Neuronal stem cell (in vitro differentiated cells): ENCODE results near the gene FOXRED1.
A peak's percentile ranks its signal among the peaks of the same experiment; 100 is the strongest.

ENCODE experiments used
- DNase-seq: peaks from one replicate; pipeline ENCODE4 v3.0.0-alpha.2; 2013; ENCODE audit warnings: low spot score
- H2AFZ ChIP-seq: one replicate; pipeline ENCODE4 v1.6.1; 2013; ENCODE audit warnings: mild to moderate bottlenecking, low read length, inconsistent platforms
- H2AK5ac ChIP-seq: 2 replicates; pipeline ENCODE4 v1.6.1; 2013; ENCODE audit warnings: low read depth, mild to moderate bottlenecking, inconsistent platforms, low read length, moderate library complexity, mixed read lengths
- H2BK120ac ChIP-seq: 2 replicates; pipeline ENCODE4 v1.6.1; 2013; ENCODE audit warnings: low read depth, mild to moderate bottlenecking, inconsistent platforms, low read length, moderate library complexity, mixed read lengths
- H2BK12ac ChIP-seq: one replicate; pipeline ENCODE4 v1.6.1; 2013; ENCODE audit warnings: low read length, inconsistent platforms
- H2BK15ac ChIP-seq: 2 replicates; pipeline ENCODE4 v1.6.1; 2013; ENCODE audit warnings: mild to moderate bottlenecking, low read length, inconsistent platforms, mixed read lengths
- H2BK5ac ChIP-seq: one replicate; pipeline ENCODE4 v1.6.1; 2013; ENCODE audit warnings: inconsistent platforms, mild to moderate bottlenecking, low read length, moderate library complexity
- H3K14ac ChIP-seq: one replicate; pipeline ENCODE4 v1.6.1; 2013; ENCODE audit warnings: low read length, inconsistent platforms
- H3K18ac ChIP-seq: 2 replicates; pipeline ENCODE4 v1.6.1; 2013; ENCODE audit warnings: low read length, inconsistent platforms
- H3K23ac ChIP-seq: 2 replicates; pipeline ENCODE4 v1.6.1; 2013; ENCODE audit warnings: low read depth, mild to moderate bottlenecking, mixed read lengths, low read length, inconsistent platforms; ENCODE audit not compliant: poor library complexity
- H3K27ac ChIP-seq: replicated peaks from 3 replicates; pipeline ENCODE4 v1.5.1; 2013; ENCODE audit warnings: low read length, inconsistent platforms
- H3K27me3 ChIP-seq, 3 experiments: 2 replicates each; pipeline ENCODE4 v1.6.1; 2013; ENCODE audit warnings: low read length in 3 of 3, mild to moderate bottlenecking in 2 of 3, inconsistent platforms in 1 of 3, low read depth in 1 of 3, mixed read lengths in 1 of 3, moderate library complexity in 1 of 3; ENCODE audit not compliant: control insufficient read depth in 3 of 3, insufficient read depth in 3 of 3
- H3K36me3 ChIP-seq, 2 donors: replicated peaks in 1 of 2; 2 replicates each; pipeline ENCODE4 v1.6.1; 2013; ENCODE audit warnings: low read length in 2 of 2; ENCODE audit not compliant: control insufficient read depth in 2 of 2, insufficient read depth in 2 of 2
- H3K4ac ChIP-seq: 2 replicates; pipeline ENCODE4 v1.6.1; 2013; ENCODE audit warnings: inconsistent platforms, mild to moderate bottlenecking, low read length, moderate library complexity
- H3K4me1 ChIP-seq, 2 donors: 1 replicate in 1 of 2; 2 replicates in 1 of 2; pipeline ENCODE4 v1.6.1; 2013; ENCODE audit warnings: low read length in 2 of 2, low read depth in 1 of 2; ENCODE audit not compliant: control insufficient read depth in 2 of 2, insufficient read depth in 1 of 2
- H3K4me2 ChIP-seq: one replicate; pipeline ENCODE4 v1.6.1; 2013; ENCODE audit warnings: mild to moderate bottlenecking, low read length, inconsistent platforms; ENCODE audit not compliant: insufficient read depth, poor library complexity, severe bottlenecking
- H3K4me3 ChIP-seq, 2 donors: 2 replicates each; pipeline ENCODE4 v1.5.1; 2013; ENCODE audit warnings: low read length in 2 of 2, mild to moderate bottlenecking in 2 of 2, inconsistent platforms in 1 of 2, moderate library complexity in 1 of 2
- H3K79me1 ChIP-seq: one replicate; pipeline ENCODE4 v1.6.1; 2013; ENCODE audit warnings: low read depth, mild to moderate bottlenecking, inconsistent platforms, low read length, moderate library complexity
- H3K9ac ChIP-seq: one replicate; pipeline ENCODE4 v1.6.1; 2013; ENCODE audit warnings: mild to moderate bottlenecking, low read depth, low read length, inconsistent platforms; ENCODE audit not compliant: poor library complexity
- H3K9me3 ChIP-seq, 2 donors: replicated peaks in 1 of 2; 2 replicates each; pipeline versions ENCODE3 to v1.6.1; 2013; ENCODE audit warnings: low read length in 2 of 2, mild to moderate bottlenecking in 2 of 2, inconsistent platforms in 1 of 2, low read depth in 1 of 2, mixed read lengths in 1 of 2, moderate library complexity in 1 of 2; ENCODE audit not compliant: control insufficient read depth in 2 of 2, insufficient read depth in 1 of 2
- H4K8ac ChIP-seq: one replicate; pipeline ENCODE4 v1.6.1; 2013; ENCODE audit warnings: low read depth, mild to moderate bottlenecking, inconsistent platforms, low read length, moderate library complexity
- H4K91ac ChIP-seq: one replicate; pipeline ENCODE4 v1.6.1; 2013; ENCODE audit warnings: low read length, low read depth, mild to moderate bottlenecking, inconsistent platforms; ENCODE audit not compliant: poor library complexity
- WGBS, 2 donors: extraction: QIAGEN DNeasy Blood & Tissue Kit; methylation state at CpG; one replicate each; pipeline ENCODE4 v1.1.7; 2013; ENCODE audit warnings: missing lambda C conversion rate in 2 of 2, mixed read lengths in 1 of 2; ENCODE audit not compliant: insufficient read length in 2 of 2, insufficient replicate concordance in 1 of 2; ENCODE audit errors: extremely low coverage in 2 of 2; 5-methylcytosine and 5-hydroxymethylcytosine counted together

FOXRED1 gene

DNA sequence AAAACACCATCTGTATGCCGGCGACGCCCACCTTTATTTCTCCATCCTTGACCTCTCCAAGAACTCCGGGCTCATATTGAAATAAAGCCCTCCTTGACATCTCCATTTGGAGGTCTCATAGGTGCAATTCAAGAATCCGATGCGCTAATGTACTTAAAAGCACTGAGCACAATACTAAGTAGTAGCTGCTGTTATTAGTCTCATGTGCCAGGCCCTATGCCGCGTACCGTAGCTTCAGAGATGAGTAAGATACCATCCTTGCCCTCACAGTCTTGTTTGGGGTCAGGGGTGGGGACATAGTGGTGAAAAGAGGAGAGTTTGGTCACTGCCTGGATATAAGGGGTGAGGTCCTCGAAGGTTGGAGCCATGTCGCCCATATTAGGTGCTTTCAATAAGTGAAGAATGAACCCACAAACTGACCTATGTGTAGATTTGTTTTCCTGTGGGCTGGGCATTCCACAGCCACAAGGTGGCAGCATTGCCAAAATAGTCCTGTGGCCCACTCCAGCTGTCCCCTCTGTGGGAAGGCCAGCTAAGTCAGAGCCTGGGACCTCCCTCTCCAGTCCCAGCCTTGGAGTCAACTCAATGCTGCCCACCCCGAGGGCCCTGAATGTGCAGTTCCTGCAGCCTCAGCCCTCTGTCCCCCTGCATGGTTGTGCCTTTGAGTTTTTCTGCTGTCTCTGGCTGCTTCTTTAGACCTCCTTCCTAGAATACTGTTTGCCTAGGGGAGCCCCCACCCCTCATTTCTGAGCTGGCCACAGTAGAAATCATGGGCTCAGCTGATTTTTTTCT lies 41.4 kb downstream of the FOXRED1 start:
- Histone ChIP-seq H3K27ac (no peak overlapping the region), H3K27me3 (no peaks in the 10 kb centered on the region), H3K4me2 (no peak overlapping the region), H2BK12ac (no peak overlapping the region), H3K4ac (no peak overlapping the region), H3K36me3 (peaks cover 3 to 41% of the 10 kb centered on the region in 2 donors), H3K23ac (no peak overlapping the region), H3K9ac (no peak overlapping the region), H3K4me1 (no peaks in the 10 kb centered on the region), H3K4me3 (no peak overlapping the region), H3K9me3 (peaks cover 0 to 4% of the 10 kb centered on the region in 2 donors), H4K8ac (no peak overlapping the region), H4K91ac (no peak overlapping the region), H3K14ac (no peak overlapping the region), H2BK5ac (no peak overlapping the region), H2AFZ (no peak overlapping the region), H3K79me1 (no peaks in the 10 kb centered on the region), H2BK15ac (no peak overlapping the region), H2AK5ac (no peak overlapping the region), H2BK120ac (no peak overlapping the region), H3K18ac (no peak overlapping the region)
- DNase-seq: peak; percentile 67
- WGBS, 2 donors: no CpG with 5 or more reads among the region's 12 CpGs

DNA sequence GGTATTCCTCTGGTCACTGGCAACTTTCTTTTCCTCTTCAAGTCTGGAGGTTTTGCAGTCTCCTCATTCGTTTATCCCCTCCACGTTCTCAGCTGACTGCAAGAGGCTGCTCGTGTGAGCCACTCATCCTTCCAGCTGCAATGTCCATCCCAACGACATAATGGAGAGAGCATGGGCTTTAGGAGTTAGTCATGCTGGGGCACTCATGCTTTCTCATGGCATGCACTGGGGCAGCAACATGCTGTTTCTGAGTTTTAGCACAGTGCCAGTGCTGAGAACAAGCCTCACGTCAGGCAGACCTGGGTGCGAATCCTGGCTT lies 42.0 kb downstream of the FOXRED1 start:
- Histone ChIP-seq H3K36me3 (peaks cover 3 to 41% of the 10 kb centered on the region in 2 donors), H3K18ac (no peak overlapping the region), H2BK5ac (no peak overlapping the region), H2BK15ac (no peak overlapping the region), H3K14ac (no peak overlapping the region), H3K4ac (no peak overlapping the region), H3K23ac (no peak overlapping the region), H4K8ac (no peak overlapping the region), H3K9me3 (peaks cover 0 to 4% of the 10 kb centered on the region in 2 donors), H3K27ac (no peak overlapping the region), H3K4me2 (no peak overlapping the region), H2BK12ac (no peak overlapping the region), H2AFZ (no peak overlapping the region), H3K9ac (no peak overlapping the region), H3K4me3 (no peak overlapping the region), H2AK5ac (no peak overlapping the region), H3K79me1 (no peaks in the 10 kb centered on the region), H3K27me3 (no peaks in the 10 kb centered on the region), H2BK120ac (no peak overlapping the region), H3K4me1 (no peaks in the 10 kb centered on the region), H4K91ac (no peak overlapping the region)
- no peak for DNase-seq
- WGBS, 2 donors: no CpG with 5 or more reads among the region's 6 CpGs

DNA sequence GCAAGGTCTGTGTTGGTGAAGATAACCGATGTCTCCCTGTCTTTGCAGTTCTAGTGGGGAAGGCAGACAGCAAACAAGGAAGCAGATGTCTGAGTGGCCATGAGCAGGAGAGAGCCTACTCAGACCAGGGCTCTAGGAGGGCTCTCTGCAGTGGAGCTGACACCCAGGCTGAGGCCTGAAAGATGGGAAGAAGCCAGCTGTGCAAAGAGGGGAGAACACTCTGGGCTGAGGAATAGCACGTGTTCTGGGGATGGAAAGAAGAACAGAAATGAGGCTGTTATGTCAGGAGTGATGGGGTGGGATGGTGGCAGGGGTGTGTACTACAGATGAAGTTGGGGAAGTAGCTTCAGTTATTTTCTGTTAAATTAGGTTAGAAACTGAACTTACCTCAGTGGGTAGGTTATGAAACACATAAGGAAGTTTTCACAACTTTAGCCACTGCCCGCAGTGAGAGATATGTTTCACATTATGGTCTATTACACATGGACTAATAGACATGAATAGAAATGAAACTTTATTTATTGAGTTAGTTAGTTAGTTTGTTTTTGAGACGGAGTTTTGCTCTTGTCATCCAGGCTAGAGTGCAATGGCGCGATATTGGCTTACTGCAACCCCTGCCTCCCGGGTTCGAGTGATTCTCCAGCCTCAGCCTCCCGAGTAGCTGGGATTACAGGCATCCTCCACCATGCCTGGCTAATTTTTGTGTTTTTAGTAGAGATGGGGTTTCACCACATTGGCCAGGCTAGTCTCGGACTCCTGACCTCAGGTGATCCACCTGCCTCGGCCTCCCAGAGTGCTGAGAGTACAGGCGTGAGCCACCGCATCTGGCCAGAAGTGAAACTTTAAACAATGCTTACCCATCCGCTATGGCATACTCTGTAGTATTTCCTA lies 42.7 kb downstream of the FOXRED1 start:
- no peak for DNase-seq
- Histone ChIP-seq H3K36me3 (peaks cover 2 to 46% of the 10 kb centered on the region in 2 donors), H2BK15ac (no peak overlapping the region), H2BK120ac (no peak overlapping the region), H3K9me3 (peaks cover 0 to 4% of the 10 kb centered on the region in 2 donors), H2AK5ac (no peak overlapping the region), H3K9ac (no peak overlapping the region), H3K23ac (no peak overlapping the region), H3K27ac (no peak overlapping the region), H3K4me1 (no peaks in the 10 kb centered on the region), H4K8ac (no peak overlapping the region), H3K4me2 (no peak overlapping the region), H3K14ac (no peak overlapping the region), H2AFZ (no peak overlapping the region), H3K4me3 (no peak overlapping the region), H4K91ac (no peak overlapping the region), H3K27me3 (no peaks in the 10 kb centered on the region), H2BK5ac (no peak overlapping the region), H2BK12ac (no peak overlapping the region), H3K4ac (no peak overlapping the region), H3K79me1 (no peaks in the 10 kb centered on the region), H3K18ac (no peak overlapping the region)
- no CpG with 5 or more reads among the region's 14 CpGs for WGBS, 2 donors

DNA sequence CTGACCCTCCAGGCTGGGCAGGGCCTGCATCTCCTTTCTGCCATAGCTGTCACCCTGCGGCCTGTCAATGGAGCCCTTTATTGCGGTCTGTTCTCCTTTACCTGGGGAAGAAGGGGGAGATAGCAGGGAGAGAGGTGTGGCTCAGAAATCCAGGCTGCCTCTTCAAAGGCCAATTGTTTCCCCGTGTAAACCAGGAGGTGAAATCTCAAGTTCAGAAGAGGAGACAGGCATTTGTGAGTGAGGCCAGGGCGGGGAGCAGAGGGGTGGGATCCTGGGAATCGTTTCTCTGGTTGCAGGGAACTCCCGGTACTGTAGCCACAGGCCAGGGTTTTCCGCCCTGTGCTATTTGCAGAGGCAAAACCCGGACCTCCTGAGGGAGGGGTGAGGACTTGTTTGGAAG lies 44.0 kb downstream of the FOXRED1 start:
- Histone ChIP-seq H2BK120ac (no peak overlapping the region), H3K4me3 (no peak overlapping the region), H3K36me3 (peaks cover 2 to 46% of the 10 kb centered on the region in 2 donors), H3K27ac (no peak overlapping the region), H3K23ac (no peak overlapping the region), H4K91ac (no peak overlapping the region), H3K18ac (no peak overlapping the region), H3K9ac (no peak overlapping the region), H3K4me1 (no peaks in the 10 kb centered on the region), H2BK15ac (no peak overlapping the region), H3K79me1 (no peaks in the 10 kb centered on the region), H4K8ac (no peak overlapping the region), H3K4me2 (no peak overlapping the region), H2BK12ac (no peak overlapping the region), H2AK5ac (no peak overlapping the region), H2AFZ (no peak overlapping the region), H3K9me3 (peaks cover 0 to 4% of the 10 kb centered on the region in 2 donors), H2BK5ac (no peak overlapping the region), H3K4ac (no peak overlapping the region), H3K14ac (no peak overlapping the region), H3K27me3 (no peaks in the 10 kb centered on the region)
- WGBS, 2 donors: no CpG with 5 or more reads among the region's 8 CpGs
- no peak for DNase-seq
